GM12878 (cell line): ENCODE data around the gene BCL11A.

Experiments
- CEBPB ChIP-seq, 2 experiments: fragments of 150-350 bp in 1 of 2; IDR thresholded peaks; 2 replicates each; pipeline ENCODE4 v1.6.1; 2012 to 2014; ENCODE audit warnings: low read depth in 2 of 2, low read length in 2 of 2, borderline replicate concordance in 1 of 2, inconsistent platforms in 1 of 2
- ETV6 ChIP-seq, 2 experiments: fragments of 450-650 bp in 1 of 2; IDR thresholded peaks in 1 of 2; conservative IDR thresholded peaks in 1 of 2; 2 replicates each; pipeline ENCODE4 v1.6.1; 2014; ENCODE audit warnings: antibody characterized with exemption in 1 of 2, borderline replicate concordance in 1 of 2, low read depth in 1 of 2, mild to moderate bottlenecking in 1 of 2, moderate library complexity in 1 of 2
- EZH2 ChIP-seq: IDR thresholded peaks from 2 replicates; pipeline ENCODE4 v1.6.1; 2012; ENCODE audit warnings: low read depth, mild to moderate bottlenecking, control low read depth, inconsistent platforms, low read length, borderline replicate concordance; ENCODE audit not compliant: control insufficient read depth
- IKZF1 ChIP-seq: fragments of 450-650 bp; conservative IDR thresholded peaks from 2 replicates; pipeline ENCODE4 v1.6.1; 2017; ENCODE audit warnings: antibody characterized with exemption, mild to moderate bottlenecking
- JUND ChIP-seq: IDR thresholded peaks from 2 replicates; pipeline ENCODE4 v1.6.1; 2012; ENCODE audit warnings: low read depth, mild to moderate bottlenecking, low read length, improper control_type of control experiment, moderate library complexity
- PAX5 ChIP-seq: IDR thresholded peaks from 2 replicates; pipeline ENCODE4 v1.6.1; 2011; ENCODE audit warnings: low read depth, low read length, borderline replicate concordance
- RAD51 ChIP-seq: fragments of 450-650 bp; IDR thresholded peaks from 2 replicates; pipeline ENCODE4 v1.6.1; 2016; ENCODE audit warnings: moderate library complexity, mild to moderate bottlenecking, inconsistent platforms
- ZZZ3 ChIP-seq: IDR thresholded peaks from 2 replicates; pipeline ENCODE4 v1.6.1; 2011; ENCODE audit warnings: low read depth; ENCODE audit not compliant: control insufficient read depth, insufficient read length
- TF ChIP-seq, protein P1 (sequence below): IDR thresholded peaks from 2 replicates; pipeline ENCODE4 v1.6.1; 2011; ENCODE audit warnings: low read depth, low read length, improper control_type of control experiment, borderline replicate concordance
- TF ChIP-seq, protein P2 (sequence below), 3 experiments: IDR thresholded peaks in 2 of 3; conservative IDR thresholded peaks in 1 of 3; 2 replicates each; pipeline ENCODE4 v1.5.1; 2011; ENCODE audit warnings: low read depth in 3 of 3, low read length in 3 of 3, mild to moderate bottlenecking in 3 of 3, control low read depth in 2 of 3, moderate library complexity in 2 of 3, inconsistent platforms in 1 of 3, mixed read lengths in 1 of 3; ENCODE audit not compliant: control insufficient read depth in 2 of 3, insufficient read depth in 1 of 3; ENCODE audit errors: extremely low read depth in 1 of 3
- TF ChIP-seq, protein P3 (sequence below): fragments of 450-650 bp; IDR thresholded peaks from 2 replicates; pipeline ENCODE4 v1.6.1; 2017; ENCODE audit warnings: antibody characterized with exemption, mild to moderate bottlenecking, moderate library complexity

DNA sequence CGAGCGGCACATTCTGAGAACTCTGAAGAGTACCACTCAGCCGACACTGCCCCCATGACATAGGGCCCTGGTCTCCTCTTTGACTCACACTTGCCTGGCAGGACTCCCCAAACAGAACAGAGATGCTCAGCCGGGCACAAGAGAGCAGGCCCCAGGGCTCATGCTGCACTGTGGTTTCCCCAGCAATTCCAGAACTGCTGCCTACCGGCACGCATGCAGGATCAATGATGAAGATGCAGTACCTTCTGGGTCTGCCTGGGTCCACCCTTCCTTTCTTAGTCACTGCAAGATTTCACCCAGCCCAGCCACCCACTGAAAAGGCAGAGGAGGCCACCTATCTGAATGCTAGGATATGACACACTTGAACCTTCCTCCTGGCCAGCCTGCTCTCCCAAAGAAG, 49.4 kb downstream of the BCL11A start:
- TF ChIP-seq JUND (no peak), ETV6 (conservative IDR thresholded peaks at IDR 0.05 in 1 of 2, IDR thresholded peaks at IDR 0.05 in 1 of 2; ENCODE audit: borderline replicate concordance in 1 of 2, low read depth in 1 of 2) (no peak), CEBPB (IDR thresholded peaks at IDR 0.05; ENCODE audit: borderline replicate concordance in 1 of 2, low read depth in 2 of 2, low read length in 2 of 2) (no peak), PAX5 (no peak), ZZZ3 (no peak), EZH2 (no peak), IKZF1 (no peak), RAD51 (no peak)
- TF ChIP-seq, protein P1, sequence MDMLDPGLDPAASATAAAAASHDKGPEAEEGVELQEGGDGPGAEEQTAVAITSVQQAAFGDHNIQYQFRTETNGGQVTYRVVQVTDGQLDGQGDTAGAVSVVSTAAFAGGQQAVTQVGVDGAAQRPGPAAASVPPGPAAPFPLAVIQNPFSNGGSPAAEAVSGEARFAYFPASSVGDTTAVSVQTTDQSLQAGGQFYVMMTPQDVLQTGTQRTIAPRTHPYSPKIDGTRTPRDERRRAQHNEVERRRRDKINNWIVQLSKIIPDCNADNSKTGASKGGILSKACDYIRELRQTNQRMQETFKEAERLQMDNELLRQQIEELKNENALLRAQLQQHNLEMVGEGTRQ = no peak
- TF ChIP-seq, protein P2, sequence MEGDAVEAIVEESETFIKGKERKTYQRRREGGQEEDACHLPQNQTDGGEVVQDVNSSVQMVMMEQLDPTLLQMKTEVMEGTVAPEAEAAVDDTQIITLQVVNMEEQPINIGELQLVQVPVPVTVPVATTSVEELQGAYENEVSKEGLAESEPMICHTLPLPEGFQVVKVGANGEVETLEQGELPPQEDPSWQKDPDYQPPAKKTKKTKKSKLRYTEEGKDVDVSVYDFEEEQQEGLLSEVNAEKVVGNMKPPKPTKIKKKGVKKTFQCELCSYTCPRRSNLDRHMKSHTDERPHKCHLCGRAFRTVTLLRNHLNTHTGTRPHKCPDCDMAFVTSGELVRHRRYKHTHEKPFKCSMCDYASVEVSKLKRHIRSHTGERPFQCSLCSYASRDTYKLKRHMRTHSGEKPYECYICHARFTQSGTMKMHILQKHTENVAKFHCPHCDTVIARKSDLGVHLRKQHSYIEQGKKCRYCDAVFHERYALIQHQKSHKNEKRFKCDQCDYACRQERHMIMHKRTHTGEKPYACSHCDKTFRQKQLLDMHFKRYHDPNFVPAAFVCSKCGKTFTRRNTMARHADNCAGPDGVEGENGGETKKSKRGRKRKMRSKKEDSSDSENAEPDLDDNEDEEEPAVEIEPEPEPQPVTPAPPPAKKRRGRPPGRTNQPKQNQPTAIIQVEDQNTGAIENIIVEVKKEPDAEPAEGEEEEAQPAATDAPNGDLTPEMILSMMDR (IDR thresholded peaks at IDR 0.05 in 2 of 3, conservative IDR thresholded peaks at IDR 0.05 in 1 of 3; ENCODE audit: control insufficient read depth in 2 of 3, extremely low read depth in 1 of 3, insufficient read depth in 1 of 3, low read depth in 3 of 3, low read length in 3 of 3) = peak; percentile 19 to 23 (median 23); a peak in 4 of 6 replicates
- TF ChIP-seq, protein P3, sequence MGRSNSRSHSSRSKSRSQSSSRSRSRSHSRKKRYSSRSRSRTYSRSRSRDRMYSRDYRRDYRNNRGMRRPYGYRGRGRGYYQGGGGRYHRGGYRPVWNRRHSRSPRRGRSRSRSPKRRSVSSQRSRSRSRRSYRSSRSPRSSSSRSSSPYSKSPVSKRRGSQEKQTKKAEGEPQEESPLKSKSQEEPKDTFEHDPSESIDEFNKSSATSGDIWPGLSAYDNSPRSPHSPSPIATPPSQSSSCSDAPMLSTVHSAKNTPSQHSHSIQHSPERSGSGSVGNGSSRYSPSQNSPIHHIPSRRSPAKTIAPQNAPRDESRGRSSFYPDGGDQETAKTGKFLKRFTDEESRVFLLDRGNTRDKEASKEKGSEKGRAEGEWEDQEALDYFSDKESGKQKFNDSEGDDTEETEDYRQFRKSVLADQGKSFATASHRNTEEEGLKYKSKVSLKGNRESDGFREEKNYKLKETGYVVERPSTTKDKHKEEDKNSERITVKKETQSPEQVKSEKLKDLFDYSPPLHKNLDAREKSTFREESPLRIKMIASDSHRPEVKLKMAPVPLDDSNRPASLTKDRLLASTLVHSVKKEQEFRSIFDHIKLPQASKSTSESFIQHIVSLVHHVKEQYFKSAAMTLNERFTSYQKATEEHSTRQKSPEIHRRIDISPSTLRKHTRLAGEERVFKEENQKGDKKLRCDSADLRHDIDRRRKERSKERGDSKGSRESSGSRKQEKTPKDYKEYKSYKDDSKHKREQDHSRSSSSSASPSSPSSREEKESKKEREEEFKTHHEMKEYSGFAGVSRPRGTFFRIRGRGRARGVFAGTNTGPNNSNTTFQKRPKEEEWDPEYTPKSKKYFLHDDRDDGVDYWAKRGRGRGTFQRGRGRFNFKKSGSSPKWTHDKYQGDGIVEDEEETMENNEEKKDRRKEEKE = no peak
